Measurements from ENCODE around the gene CDC34. TPM values are rescaled to one million over a fixed set of nuclear protein-coding genes. Genes with fewer than 3 reads are reported as not detected.

Gene CDC34, protein sequence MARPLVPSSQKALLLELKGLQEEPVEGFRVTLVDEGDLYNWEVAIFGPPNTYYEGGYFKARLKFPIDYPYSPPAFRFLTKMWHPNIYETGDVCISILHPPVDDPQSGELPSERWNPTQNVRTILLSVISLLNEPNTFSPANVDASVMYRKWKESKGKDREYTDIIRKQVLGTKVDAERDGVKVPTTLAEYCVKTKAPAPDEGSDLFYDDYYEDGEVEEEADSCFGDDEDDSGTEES
- 124 TPM for total RNA-seq

DNA sequence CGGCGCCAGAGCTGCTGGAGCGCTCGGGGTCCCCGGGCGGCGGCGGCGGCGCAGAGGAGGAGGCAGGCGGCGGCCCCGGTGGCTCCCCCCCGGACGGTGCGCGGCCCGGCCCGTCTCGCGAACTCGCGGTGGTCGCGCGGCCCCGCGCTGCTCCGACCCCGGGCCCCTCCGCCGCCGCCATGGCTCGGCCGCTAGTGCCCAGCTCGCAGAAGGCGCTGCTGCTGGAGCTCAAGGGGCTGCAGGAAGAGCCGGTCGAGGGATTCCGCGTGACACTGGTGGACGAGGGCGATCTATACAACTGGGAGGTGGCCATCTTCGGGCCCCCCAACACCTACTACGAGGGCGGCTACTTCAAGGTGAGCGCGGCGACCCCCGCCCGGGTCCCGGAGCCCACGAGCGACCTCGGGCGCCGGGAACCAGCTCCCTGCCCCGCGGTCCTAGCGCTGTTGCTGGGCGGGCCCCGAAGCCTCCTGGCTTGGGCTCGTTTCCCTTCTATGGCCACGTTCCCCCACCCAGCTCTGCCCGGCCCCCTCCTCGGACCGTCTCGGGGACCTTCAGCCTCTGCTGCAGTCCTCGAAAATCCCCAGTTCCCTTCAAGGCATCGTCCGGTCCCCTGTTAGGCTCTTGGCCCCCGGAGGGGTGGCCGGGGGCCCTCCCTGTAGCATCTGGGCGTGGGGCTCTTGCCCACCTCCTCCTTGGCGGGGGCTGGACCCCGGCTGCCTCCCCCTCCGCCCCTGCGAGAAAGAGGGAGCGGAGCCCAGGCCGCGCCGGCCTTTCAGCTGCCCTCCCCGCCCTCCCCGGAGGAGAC is at the start of gene CDC34:
Gene CDC34, plus strand, starts transcription at position 8 of the 808 bp plus-strand sequence. Its CDS starts 172 bp downstream, at position 180.
- H3K4me1 ChIP-seq, result peaks cover 16 to 24% of the 10 kb centered on the region in 2 donors
- TF ChIP-seq CTCF (IDR thresholded peaks at IDR 0.05), result no peak
- intact Hi-C loops (cut with DNase I), result loop anchor here (1.0 to 2.0 kb wide), 3 partner anchors 25 to 265 kb away; partner anchors contain the start of genes BSG, PTBP1 and TPGS1

DNA sequence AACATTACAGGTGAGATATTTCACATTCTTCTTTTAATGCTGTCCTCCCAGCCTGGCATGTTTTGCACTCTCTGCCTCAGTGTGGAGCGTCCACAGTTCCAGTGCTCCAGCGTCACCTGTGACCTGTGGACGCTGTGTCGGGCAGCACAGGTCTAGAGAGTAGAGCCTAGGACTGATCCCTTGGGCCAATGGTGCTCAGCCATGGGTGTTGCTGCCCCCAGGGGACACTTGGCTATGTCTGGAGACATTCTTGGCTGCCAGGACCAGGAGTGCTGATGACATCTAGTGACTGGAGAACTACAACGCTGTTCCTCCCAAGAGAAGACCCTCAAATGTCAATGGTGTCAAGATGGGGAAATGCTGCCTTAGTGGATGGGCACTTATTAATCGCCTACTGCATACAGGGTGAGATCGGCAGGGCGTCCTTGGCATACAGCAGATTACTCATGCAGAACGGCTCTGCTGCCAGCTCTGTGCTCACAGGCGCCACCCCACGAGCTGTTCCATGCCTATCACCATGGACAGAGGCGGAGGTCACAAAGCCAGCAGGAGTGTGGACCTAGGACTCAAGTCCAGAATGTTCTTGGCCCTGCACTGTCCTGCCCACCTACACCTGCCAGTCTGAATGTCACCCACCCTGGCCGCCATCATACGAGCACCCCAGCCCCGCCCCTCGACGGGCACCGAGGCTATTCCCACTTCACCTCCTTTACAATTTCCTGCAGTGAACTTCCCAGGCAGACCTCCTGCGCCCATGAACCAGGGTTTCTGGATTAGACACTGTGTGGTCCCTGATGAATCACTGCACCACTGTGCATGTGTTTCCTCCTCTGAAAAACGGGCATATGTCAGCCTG is 49.1 kb upstream of the CDC34 start:
- Histone ChIP-seq H3K27ac (no peak overlapping the region), H3K27me3 (no peaks in the 10 kb centered on the region), H3K9me3 (no peaks in the 10 kb centered on the region), H3K4me3 (no peak overlapping the region), H3K4me1 (no peaks in the 10 kb centered on the region), H3K36me3 (no peaks in the 10 kb centered on the region)
- intact Hi-C loops (cut with DNase I), result no loop called here
- no peak for TF ChIP-seq CTCF (IDR thresholded peaks at IDR 0.05)
- no peak for DNase-seq (ENCODE audit: low spot score in 2 of 2)

More for the DNA sequence above, at the start of gene CDC34:
- no peaks in the 10 kb centered on the region for H3K27me3 ChIP-seq
- no peak for DNase-seq (ENCODE audit: low spot score in 2 of 2)
- peak within 1 kb of the TSS; percentile 93 to 95 for H3K27ac ChIP-seq
- peak within 1 kb of the TSS; percentile 91 to 99 for H3K4me3 ChIP-seq
- H3K9me3 ChIP-seq, result no peaks in the 10 kb centered on the region
- H3K36me3 ChIP-seq, result peaks cover 20 to 21% of the 10 kb centered on the region in 2 donors

- DNase-seq (ENCODE audit: low spot score in 2 of 2), result no peak
- no peaks in the 10 kb centered on the region for H3K27me3 ChIP-seq
- TF ChIP-seq CTCF (IDR thresholded peaks at IDR 0.05), result no peak
- no peak overlapping the region for H3K27ac ChIP-seq
- H3K4me1 ChIP-seq, result no peaks in the 10 kb centered on the region
- H3K4me3 ChIP-seq, result no peak overlapping the region
- intact Hi-C loops (cut with DNase I), result no loop called here
- no peaks in the 10 kb centered on the region for H3K9me3 ChIP-seq
- H3K36me3 ChIP-seq, result no peaks in the 10 kb centered on the region
Observed at GRCh38 chr19:483332-484072, 48.1 kb upstream of the CDC34 start.

- H3K4me1 ChIP-seq, result peaks cover 0 to under 1% of the 10 kb centered on the region in 2 donors
- H3K36me3 ChIP-seq, result no peaks in the 10 kb centered on the region
- no peaks in the 10 kb centered on the region for H3K9me3 ChIP-seq
- H3K4me3 ChIP-seq, result no peak overlapping the region
- H3K27me3 ChIP-seq, result no peaks in the 10 kb centered on the region
- no peak overlapping the region for H3K27ac ChIP-seq
- no peak for DNase-seq (ENCODE audit: low spot score in 2 of 2)
- intact Hi-C loops (cut with DNase I), result no loop called here
- TF ChIP-seq CTCF (IDR thresholded peaks at IDR 0.05), result no peak
Observed at GRCh38 chr19:484494-484893, 47.1 kb upstream of the CDC34 start.

DNA sequence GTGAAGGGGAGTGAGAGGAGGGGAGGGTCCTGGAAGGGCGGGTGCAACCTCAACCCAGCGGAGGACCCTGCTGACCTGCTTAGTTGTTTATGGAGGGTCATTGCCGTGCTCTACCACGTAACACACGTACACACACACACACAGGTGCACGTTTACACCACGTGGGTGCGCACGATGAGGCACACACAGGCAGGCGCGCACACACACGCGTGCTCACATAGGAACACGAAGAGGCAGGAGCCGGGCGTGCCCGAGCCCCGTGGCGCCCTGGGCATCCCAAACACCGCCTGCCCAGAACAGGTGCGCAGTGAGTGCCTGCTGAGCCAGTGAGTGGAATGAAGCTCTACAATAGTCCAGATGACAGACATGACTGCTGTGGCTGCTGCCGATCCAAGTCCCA is 46.5 kb upstream of the CDC34 start:
- Histone ChIP-seq H3K27ac (no peak overlapping the region), H3K9me3 (no peaks in the 10 kb centered on the region), H3K27me3 (no peaks in the 10 kb centered on the region), H3K4me3 (no peak overlapping the region), H3K36me3 (no peaks in the 10 kb centered on the region), H3K4me1 (peaks cover 0 to 4% of the 10 kb centered on the region in 2 donors)
- no peak for DNase-seq (ENCODE audit: low spot score in 2 of 2)
- intact Hi-C loops (cut with DNase I), result no loop called here
- TF ChIP-seq CTCF (IDR thresholded peaks at IDR 0.05), result no peak

Measured in ascending aorta (tissue), 2 donors.